Endometrium (tissue), 2 donors: ENCODE measurements around the gene TAAR6.
"Not testable (repeated sequence)": the region's sequence is repeated elsewhere in the genome, so short reads cannot be mapped to it uniquely, and the experiment has no call there.

Experiments used
- FAIRE-seq: peaks from 2 replicates; lab custom pipeline; 2012; peaks lifted over from hg19 to GRCh38; lab: Jason Lieb, UNC
- donor health status: control.
- donor health status: control.

TAAR6 gene

DNA sequence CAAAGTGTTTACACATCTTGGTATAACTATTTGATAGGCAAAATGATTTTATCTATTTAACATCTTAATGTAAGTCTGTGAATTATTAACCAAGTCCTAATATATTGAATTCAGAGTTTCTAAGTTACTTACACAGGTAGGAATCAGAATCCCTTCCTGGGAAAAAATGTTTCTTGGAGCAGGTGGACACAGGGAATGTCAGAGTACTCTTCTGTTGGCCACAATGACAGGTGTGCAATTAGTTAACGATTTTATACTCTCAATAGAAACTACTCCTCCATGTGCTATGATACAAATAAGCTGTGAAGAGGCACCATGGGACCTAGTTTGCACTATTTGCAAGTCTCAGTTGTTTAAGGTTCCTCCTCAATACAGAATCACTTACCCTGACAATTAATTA, 20.2 kb downstream of the TAAR6 start:
- FAIRE-seq, result no peak

DNA sequence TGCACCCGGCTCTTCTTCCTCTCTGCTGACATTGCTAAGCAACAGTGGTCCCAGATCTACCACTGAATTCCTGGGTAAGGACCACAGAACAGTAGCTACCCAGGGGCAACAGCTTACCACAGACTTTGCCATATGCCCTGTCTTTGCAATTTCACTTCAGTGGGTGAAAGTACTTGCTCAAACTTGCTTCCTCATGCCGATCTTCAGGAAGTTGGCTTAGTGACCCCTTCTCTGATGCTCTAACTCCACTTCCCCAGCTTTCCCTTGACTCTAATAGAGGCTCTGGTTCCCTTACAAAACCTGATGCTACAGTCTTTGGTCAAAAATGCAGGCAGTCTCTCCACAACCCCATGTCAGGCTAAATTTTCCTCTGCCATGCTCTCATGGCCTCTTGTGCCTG, 22.7 kb downstream of the TAAR6 start:
- FAIRE-seq, result no peak

DNA sequence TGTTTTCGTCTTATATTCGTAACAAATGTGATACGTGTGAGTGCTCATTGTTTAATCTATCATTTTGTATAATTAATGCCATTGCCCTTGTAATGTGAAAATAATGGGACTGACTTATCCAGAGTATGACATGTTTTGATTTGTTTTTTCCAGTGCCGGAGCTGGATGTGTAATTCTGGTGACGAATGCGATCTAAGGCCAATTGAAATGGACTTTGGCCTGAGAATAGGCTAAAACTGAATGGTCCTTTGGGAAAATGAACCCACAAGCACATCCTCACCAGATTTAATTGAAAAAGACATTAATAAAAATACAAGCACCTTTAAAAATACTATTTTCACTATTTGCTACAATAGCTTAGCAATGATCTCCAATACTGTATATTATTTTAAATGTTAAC, 26.1 kb downstream of the TAAR6 start:
- no peak for FAIRE-seq

DNA sequence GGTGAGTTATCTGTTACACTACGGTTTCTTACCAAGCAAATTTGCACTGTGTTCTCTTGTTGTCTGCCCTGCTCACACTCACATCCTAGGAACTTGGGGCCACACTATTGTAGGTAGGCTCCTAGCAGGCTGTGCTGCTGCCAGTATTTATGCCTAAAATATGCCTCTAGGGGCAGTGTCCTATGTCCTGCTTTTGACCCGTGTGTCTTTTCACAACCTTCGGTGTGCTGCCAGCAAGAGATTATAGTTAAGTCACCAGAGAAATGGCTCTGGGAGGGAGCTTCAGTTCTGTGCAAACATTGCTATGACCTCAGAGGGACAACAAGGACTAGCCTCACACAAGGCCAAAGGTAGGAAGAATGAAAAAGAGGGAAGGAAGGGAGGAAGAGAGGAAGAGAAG, 28.4 kb downstream of the TAAR6 start:
- no peak for FAIRE-seq

DNA sequence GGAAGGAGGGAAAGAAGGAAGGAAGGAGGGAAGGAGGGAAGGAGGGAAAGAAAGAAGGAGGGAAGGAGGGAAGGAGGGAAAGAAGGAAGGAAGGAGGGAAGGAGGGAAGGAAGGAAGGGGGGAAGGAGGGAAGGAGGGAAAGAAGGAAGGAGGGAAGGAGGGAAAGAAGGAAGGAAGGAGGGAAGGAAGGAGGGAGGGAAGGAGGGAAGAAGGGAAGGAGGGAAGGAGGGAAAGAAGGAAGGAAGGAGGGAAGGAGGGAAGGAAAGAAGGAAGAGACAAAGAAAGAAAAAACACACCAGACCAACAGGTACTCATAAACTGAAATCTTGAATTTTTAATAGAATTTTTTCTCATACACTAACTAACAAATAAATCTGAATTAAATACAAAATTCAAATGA, 30.8 kb downstream of the TAAR6 start:
- FAIRE-seq, result not testable (repeated sequence)

DNA sequence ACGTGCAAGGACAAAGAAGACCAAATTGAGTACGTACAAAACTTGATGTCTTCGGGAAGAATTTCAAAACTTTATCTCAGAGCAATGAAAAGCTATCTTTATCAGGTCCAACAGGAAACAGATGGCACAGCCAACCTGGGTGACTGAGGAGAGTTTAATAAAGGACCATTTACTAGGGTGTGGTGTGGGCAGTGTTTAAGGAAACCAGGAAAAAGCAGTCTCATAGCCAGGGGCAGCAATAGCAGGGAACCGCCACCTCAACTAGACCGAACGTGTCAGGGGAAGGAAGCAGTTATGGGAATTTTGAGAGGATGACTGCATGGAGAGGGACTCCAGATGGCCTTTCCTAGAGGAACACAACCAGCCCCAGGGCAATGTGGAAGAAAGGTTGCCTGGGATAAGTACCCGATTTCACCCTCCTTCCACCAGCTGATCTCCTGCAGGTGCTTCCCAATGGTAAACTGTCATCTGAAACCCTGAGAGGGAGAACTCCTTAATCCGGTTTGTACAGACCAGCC, 34.6 kb downstream of the TAAR6 start:
- FAIRE-seq, result no peak

DNA sequence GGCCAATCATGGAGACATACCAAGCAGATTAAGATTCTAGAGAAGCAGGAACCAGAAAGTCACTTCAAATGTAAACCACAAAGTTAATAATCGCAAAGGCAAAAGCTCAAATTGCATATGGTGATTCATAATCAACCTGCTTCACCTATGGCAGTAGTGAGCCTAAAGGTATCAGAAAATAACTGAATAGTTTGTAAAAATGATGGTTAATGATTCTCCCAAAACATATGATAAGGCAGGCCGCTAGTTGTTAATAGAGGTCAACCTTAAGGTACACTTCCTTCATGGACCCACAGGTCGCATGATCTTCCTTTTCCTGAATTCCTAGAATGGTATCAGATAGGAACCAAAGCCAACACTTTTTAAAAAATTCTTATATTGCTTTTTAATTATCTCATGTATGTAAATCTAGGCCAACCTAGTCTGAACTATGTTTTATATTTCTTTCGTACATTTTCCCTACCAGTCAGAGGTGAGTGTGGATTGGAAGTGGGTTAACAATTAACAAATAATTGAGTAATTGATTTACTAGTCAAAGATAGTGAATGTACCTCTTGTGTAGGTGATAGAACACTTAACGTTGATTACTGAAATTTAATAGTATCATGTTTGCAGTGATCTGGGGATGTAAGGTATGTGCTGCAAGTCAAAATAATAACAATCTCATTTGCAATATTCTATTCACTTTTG, 37.6 kb downstream of the TAAR6 start:
- no peak for FAIRE-seq

DNA sequence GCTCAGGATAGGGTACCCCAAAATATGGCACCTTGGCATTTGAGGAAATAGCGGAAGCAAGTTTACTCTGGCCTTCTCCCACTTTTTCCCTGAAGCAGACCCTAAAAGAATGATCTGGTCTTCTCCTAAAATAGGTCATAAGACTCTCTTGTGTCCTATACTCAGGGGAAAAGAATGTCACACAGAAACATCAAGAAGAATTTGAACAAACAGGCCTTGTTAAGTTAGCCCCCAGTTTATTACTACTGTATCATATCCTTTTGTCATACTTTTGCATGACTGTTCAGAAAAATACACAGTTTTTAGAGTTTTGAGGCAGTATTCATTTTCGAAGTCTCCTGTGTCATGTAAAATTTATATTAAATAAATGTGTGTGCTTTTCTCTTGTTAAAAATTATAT, 41.5 kb downstream of the TAAR6 start:
- FAIRE-seq, result no peak

DNA sequence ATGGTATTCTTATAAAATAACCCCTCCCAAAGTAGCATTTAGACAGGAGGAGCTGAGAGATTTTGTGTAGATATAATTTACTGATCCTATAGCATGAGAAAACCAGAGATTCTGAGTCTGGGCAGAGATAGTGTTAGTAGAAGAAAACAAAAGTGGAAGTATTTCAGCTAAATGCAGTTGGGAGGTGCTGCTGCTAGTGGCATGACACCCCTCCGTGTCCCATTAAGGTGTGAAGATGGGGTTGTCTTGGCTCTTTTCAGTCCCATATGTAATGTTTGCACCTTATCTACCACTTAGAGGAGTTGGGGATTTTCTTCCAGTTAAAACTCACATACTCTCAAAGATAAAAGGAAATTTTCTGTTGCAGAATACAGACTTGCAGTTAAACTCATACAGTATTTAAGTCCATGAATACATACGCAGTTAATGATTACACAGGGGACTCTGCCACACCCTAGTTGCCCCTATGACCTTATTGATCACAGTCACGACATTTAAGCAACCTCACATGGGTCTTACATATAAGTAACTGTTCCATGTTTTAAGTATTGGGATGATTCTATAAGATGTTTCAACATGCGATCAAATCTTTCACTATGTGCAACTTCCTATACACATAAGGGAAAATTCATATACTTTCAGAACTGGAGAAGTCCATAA, 42.5 kb downstream of the TAAR6 start:
- FAIRE-seq, result no peak

DNA sequence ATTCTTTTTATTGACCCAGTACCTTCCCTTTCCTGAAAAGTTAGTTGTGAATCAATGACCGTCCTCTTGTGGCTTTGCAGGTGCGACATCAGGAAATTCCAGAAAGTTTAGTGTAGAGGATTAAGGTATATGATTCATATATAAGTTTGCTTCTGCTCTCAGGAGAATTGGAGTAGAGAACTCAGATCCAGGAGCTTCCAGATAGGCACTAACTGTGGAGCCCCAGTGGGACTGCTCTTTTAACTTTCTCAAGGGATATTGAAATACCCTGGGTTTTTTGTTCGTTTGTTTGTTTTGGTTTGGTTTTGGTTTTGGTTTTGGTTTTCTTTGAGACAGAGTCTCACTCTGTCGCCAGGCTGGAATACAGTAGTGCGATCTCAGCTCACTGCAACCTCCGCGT, 44.4 kb downstream of the TAAR6 start:
- FAIRE-seq, result no peak

DNA sequence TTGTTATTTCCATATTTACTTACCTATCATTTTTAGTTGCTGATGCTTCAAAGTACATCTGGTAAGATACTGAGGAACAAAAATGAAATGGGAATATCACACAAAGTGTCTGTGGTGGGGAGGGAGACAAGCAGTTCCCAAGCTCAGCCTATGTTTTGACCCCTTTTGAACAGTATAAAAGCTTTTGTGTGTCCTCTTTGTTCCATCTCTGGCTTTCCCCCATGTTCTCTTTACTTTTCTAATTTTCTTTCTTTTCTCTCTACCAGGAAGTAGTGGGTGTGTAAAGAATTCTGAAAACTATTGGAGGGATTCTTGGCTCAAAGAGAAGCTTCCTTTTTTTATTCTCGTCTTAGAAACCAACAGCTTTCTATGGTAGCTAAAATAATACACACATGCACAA, 46.6 kb downstream of the TAAR6 start:
- FAIRE-seq, result no peak
